Prostate gland (tissue), 2 donors: ENCODE results near the gene ZNF761.
"Not testable (repeated sequence)": the region's sequence is repeated elsewhere in the genome, so short reads cannot be mapped to it uniquely, and the experiment has no call there.

Experiments used
- POLR2A ChIP-seq: fragments of 450-650 bp; IDR thresholded peaks from one replicate; pipeline ENCODE4 v1.6.1; 2016; ENCODE audit warnings: antibody characterized with exemption, mild to moderate bottlenecking
- POLR2AphosphoS5 ChIP-seq: sonication (generic); formaldehyde crosslinking; IDR thresholded peaks from one replicate; pipeline ENCODE4 v1.6.1; 2017; ENCODE audit warnings: antibody characterized with exemption
- TF ChIP-seq, protein P1 (sequence below), 4 experiments: fragments of 200-600 bp in 2 of 4; fragments of 450-650 bp in 2 of 4; sonication (generic) in 2 of 4; IDR thresholded peaks; 1 replicate in 3 of 4; 2 replicates in 1 of 4; pipeline ENCODE4 v1.5.1; 2016 to 2019; ENCODE audit warnings: antibody characterized with exemption in 4 of 4, mild to moderate bottlenecking in 2 of 4, moderate library complexity in 2 of 4

DNA sequence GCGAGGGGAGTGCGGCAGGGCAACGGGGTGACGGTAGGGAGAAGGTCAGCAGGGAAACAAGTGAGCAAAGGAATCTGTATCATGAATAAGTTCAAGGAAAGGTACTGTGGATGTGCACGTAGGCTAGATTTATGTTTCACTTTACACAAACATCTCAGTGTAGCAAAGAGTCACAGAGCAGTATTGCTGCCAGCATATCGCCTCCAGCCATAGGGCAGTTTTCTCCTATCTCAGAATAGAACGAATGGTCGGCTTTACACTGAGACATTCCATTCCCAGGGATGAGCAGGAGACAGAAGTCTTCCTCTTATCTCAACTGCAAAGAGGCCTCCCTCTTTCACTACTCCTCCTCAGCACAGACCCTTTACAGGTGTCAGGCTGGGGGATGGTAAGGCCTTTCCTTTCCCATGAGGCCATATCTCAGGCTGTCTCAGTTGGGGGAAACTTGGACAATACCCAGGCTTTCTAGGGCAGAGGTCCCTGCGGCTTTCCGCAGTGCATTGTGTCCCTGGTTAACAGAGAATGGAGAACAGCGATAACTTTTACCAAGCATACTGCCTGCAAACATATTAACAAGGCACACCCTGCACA is 28.4 kb downstream of the ZNF761 start:
- TF ChIP-seq, protein P1, sequence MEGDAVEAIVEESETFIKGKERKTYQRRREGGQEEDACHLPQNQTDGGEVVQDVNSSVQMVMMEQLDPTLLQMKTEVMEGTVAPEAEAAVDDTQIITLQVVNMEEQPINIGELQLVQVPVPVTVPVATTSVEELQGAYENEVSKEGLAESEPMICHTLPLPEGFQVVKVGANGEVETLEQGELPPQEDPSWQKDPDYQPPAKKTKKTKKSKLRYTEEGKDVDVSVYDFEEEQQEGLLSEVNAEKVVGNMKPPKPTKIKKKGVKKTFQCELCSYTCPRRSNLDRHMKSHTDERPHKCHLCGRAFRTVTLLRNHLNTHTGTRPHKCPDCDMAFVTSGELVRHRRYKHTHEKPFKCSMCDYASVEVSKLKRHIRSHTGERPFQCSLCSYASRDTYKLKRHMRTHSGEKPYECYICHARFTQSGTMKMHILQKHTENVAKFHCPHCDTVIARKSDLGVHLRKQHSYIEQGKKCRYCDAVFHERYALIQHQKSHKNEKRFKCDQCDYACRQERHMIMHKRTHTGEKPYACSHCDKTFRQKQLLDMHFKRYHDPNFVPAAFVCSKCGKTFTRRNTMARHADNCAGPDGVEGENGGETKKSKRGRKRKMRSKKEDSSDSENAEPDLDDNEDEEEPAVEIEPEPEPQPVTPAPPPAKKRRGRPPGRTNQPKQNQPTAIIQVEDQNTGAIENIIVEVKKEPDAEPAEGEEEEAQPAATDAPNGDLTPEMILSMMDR (IDR thresholded peaks at IDR 0.05): not testable (repeated sequence)
- TF ChIP-seq POLR2A, POLR2AphosphoS5: not testable (repeated sequence)
